Astrocyte of the spinal cord (primary cell): Measurements from ENCODE around the gene WFIKKN1.

Experiments
- DNase-seq: peaks from one replicate; pipeline ENCODE4 v3.0.0; 2011; ENCODE audit warnings: low read depth, low spot score
- H3K4me3 ChIP-seq: 2 replicates; pipeline ENCODE4 v1.5.1; 2011; ENCODE audit warnings: low read depth, mild to moderate bottlenecking, low read length, moderate library complexity
- in situ Hi-C: cut with HindIII; loops from 2 replicates; pipeline ENCODE4 v1.10.0; 2017; ENCODE audit warnings: low sequenced_read_pairs
- TF ChIP-seq, protein P1 (sequence below): IDR thresholded peaks from 2 replicates; pipeline ENCODE4 v1.5.1; 2012; ENCODE audit warnings: low read depth, mild to moderate bottlenecking, low read length, inconsistent platforms

The WFIKKN1 gene

GRCh38 chr16:680967-681745, 50.4 kb downstream of the WFIKKN1 start:
- peak overlapping the region; percentile 75 for H3K4me3 ChIP-seq
- TF ChIP-seq, protein P1, sequence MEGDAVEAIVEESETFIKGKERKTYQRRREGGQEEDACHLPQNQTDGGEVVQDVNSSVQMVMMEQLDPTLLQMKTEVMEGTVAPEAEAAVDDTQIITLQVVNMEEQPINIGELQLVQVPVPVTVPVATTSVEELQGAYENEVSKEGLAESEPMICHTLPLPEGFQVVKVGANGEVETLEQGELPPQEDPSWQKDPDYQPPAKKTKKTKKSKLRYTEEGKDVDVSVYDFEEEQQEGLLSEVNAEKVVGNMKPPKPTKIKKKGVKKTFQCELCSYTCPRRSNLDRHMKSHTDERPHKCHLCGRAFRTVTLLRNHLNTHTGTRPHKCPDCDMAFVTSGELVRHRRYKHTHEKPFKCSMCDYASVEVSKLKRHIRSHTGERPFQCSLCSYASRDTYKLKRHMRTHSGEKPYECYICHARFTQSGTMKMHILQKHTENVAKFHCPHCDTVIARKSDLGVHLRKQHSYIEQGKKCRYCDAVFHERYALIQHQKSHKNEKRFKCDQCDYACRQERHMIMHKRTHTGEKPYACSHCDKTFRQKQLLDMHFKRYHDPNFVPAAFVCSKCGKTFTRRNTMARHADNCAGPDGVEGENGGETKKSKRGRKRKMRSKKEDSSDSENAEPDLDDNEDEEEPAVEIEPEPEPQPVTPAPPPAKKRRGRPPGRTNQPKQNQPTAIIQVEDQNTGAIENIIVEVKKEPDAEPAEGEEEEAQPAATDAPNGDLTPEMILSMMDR: no peak
- in situ Hi-C loops: no loop called here
- peak; percentile 40 for DNase-seq

GRCh38 chr16:681746-682427, 51.1 kb downstream of the WFIKKN1 start:
- in situ Hi-C loops: no loop called here
- H3K4me3 ChIP-seq: peak overlapping the region; percentile 75
- peak; percentile 19 for DNase-seq
- TF ChIP-seq, protein P1: no peak

GRCh38 chr16:682493-683395, 52.0 kb downstream of the WFIKKN1 start:
- TF ChIP-seq, protein P1: no peak
- DNase-seq: no peak
- peak overlapping the region; percentile 48 for H3K4me3 ChIP-seq
- in situ Hi-C loops: no loop called here

DNA sequence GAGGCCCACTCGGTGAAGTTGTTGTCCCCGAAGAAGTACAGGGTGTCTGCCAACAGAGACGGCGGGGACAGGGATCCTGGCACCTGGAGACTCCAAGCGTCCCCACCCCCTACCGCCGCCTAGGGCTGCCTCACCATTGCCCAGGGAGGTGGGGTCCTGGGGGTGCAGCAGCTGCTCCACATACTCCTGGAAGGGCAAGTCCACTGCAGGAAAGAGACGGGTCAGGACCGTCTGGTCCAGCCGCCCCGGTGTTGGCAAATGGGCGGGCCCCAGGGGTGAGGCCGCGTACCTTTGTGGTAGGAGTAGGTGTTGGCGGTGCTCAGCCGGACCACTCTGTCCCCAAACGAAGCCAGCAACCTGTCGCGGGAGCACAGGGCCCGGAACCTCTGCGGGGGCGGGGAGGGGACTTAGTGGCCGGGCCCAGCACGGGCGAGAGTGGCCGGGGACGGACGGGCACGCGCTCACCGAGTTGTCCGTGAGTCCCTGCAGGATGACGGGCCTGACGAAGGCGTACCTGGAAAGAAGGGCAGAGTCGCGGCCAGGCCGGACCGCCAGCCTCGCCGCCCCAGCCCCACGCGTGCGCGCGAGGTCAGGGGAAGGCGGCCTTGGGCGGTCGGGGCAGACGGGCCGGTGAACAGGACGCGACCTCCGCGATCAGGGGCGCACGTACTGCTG, 52.7 kb downstream of the WFIKKN1 start:
- in situ Hi-C loops: no loop called here
- H3K4me3 ChIP-seq: peak overlapping the region; percentile 48
- DNase-seq: no peak
- TF ChIP-seq, protein P1: no peak
